ENCODE results near the gene GSG1L.
A peak's percentile ranks its signal among the peaks of the same experiment; 100 is the strongest.

GSG1L gene

DNA sequence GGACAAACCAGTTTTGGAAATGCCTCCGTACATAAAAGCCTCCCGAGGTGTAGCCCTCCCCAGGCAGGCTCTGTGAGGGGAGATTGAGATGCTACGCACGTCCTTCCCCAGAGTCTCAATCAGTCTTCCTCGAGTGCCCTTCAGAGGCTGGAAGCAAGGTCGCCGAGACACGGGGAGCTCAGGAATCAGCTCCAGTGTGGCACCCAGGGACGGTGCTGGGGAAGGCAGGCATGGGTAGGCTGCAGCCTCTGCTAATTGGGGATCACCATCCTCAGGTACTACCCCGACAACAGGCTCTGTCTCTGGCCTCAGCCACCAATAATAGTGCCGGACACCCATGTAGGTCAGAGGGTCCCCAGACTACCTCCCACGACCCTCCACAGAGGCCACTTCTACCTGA, 28.1 kb upstream of the GSG1L start:
- no peak for DNase-seq

DNA sequence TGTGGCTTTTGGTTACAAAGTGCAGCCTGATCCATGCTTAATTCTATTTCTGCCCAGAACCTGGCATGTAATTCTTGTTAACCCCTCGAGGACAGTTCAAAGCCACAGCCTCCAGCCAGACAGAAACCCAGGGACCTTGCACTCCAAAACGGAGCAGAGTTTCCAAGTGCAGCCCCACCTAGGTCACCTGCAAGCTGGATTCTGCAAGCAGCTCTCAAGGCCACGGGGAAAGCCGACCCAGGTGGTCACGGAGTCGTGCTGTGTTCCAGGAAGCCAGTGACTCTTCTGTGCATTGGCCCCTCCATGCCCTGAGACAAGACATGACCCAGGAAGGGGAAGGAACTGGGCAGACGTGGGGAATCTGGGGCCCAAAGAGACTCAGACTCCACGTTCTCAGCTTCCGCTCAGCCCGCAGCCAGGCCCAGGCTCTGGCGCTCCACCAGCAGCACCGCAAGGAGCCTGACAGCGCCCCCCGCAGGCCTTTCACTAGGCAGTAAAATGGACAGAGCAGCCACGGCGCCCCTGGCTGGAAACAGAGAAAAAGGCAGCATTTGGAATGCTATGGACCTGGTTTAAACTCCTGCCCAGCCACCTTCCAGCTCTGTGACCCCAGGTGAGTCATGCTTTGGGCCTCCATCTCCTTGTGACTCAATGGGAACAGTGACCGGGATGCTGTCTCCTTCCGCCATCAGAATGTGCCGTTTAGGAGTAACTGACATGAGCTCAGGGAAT, 27.3 kb upstream of the GSG1L start:
- DNase-seq = no peak

DNA sequence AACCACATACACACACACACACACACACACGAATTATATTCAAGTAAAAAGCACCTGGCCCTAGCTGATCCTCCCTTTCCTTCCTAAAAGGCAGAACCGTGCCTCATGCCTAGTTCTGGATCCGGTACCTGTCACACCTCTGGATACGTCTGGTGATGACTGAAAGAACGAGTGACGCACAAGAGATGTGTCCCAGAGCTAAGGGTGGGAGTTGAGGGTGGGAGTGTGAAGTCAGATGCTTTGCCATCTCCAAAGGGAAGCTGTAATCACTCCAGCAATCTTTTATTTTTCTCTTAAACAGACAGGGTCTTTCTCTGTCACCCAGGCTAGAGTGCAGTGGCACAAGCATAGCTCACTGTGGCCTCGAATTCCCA, 26.5 kb upstream of the GSG1L start:
- DNase-seq = no peak

DNA sequence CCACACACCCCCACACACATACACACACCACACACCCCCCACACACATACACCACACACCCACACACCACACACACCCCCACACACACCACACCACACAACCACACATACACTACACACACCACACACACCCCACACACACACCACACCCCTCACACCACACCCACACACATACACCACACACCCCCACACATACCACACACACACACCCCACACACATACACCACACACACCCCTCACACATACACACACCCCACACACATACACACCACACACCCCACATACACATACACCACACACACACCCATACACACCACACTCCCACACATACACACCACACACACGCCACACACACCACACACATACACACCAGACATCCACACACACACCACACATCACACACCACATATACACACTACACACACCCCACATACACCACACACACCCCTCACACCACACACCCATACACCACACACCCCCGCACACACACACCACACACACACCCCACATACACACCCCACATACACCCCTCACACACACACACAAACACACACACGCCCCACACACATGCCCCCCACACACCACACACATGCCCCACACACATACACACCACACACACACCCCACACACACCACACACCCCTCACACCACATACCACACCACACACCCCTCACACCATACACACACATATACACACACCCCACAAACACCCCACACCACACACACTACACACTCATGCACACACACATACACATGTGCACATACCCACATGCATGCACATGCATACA, 25.9 kb upstream of the GSG1L start:
- peak in 1 of 5 experiments; percentile 37 for DNase-seq

DNA sequence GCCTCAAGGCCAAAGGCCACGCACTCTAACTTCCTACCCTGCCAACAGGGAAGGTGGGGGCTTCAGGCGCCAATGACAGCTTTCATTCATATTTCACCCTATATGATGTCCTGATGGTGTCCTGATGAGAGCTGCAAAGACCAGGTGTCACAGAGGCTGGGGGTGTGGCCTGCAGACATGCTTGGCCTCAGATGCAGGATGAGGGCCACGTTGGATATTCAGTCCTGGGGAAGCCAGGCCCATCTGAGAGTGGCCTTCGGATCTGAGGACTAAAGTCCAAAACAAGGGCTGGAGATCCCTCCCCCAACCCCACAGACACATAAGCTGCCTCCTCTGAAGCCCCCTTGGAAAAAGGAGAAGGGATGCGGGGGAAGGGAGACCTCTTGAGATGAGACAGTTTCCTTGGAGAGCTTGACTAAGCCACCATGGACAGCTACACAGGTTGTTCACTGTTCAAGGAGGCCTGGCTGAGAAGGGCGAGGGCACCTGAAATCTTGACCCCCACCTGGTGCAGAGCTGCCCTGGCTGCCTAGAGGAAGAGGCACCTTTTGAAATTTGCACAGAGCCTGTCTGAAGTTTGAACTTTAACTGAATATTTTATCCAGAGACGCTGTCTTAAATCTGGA, 24.3 kb upstream of the GSG1L start:
- no peak for DNase-seq

- DNase-seq = no peak
These were observed 23.7 kb upstream of the GSG1L start for GRCh38 chr16:28087140-28087660.

DNA sequence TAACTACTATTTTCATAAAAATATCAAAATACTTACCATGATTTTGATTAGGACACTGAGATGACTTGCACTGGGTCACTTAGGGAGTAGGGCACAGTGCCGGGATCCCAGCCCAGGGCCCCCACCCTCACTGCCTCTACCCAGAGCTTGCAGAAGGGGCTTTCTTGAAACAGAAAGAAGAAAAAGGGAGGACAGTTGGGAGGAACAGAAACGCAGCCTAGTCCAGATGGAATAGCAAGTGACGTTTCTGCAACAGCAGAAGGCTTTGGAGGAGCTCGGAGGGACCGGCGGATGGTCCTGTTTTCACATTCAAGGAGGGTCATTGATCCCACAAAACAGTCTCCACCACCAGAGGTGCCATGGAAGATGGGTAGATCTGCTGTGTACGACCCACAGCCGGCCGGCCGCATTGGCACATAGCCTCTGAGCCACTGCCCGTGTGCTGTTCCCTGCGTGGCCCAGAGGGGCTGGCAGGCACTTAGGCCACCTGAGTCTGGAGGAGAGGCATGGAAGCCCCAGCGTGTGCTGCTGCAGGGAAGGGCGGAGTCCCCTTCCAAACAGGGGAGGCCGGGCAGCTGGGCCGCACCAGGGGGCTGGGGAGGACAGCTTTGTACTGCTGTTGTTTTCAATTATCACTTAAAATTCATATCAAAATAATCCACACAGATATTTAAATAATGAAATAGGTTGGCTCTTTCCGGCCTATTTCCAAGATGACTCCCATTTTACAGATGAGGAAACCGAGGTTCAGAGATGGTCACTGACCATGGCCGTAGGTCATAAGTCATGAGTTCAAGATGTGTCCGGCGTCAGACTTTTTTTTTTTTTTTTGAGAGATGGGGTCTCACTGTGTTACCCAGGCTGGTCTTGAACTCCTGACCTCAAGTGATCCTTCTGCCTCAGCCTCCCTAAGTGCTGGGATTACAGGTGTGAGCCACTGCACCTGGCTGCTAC, 22.9 kb upstream of the GSG1L start:
- no peak for DNase-seq

DNA sequence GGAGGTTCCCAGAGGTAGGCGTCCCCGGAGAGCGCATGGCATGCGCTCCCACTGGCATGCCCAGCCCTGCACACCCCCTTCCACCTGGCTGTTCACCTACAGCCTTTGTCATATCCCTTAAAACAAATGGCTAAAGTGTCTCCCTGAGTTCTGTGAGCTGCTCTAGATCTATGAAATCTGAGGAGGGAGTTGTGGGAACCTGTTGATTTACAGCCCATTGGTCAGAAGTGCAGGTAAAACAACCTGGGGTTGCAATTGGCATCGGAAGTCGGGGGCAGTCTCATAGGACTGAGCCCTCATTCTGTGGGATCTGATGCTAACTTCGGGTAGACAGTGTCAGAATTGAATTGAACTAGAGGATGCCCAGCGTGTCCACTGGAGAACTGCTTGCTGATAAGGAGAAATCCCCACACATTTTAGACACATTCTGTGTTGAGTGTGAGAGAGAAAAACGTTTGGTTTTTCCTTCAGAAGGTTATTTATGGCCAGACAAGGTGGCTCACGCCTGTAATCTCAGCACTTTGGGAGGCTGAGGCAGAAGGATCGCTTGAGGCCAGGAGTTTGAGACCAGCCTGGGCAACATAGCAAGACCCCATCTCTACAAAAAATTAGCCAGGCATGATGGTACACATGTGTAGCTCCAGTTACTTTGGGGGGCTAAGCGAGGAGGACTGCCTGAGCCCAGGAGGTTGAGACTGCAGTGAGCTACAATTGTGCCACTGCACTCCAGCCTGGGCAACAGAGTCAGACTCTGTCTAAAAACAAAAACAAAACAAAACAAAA, 22.1 kb upstream of the GSG1L start:
- DNase-seq = no peak

DNA sequence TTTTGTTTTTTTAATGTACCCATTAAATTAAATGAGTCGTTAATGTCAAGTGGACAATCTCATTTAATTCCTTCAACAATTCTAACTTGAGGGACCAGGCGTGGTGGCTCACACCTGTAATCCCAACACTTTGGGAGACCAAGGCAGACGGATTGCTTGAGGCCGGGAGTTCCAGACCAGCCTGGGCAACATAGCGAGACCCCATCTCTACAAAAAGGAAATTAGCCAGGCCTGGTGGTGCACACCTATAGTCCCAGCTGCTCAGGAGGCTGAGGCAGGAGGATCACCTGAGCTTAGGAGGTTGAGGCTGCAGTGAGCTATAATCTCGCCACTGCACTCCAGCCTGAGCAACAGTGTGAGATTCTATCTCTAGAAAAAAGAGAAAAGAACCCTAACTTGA, 20.7 kb upstream of the GSG1L start:
- DNase-seq = no peak

DNA sequence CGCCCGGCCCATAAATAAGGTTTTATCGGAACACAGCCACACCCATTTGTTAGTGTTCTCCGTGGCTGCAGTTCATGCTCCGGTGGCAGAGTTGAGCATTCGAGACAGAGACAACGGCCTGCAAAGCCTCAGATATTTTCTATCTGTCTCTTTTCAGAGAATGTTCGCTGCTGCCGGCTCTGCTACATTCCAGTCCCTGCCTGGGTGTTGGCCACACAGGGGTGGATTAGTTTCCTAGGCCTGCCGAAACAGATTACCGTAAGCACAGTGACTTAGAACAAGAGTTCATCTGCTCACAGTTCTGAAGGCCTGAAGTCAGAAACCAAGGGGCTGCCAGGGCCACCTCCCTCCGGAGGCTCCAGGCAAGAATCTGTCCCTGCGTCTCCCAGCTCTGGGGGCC, 19.1 kb upstream of the GSG1L start:
- DNase-seq = no peak

DNA sequence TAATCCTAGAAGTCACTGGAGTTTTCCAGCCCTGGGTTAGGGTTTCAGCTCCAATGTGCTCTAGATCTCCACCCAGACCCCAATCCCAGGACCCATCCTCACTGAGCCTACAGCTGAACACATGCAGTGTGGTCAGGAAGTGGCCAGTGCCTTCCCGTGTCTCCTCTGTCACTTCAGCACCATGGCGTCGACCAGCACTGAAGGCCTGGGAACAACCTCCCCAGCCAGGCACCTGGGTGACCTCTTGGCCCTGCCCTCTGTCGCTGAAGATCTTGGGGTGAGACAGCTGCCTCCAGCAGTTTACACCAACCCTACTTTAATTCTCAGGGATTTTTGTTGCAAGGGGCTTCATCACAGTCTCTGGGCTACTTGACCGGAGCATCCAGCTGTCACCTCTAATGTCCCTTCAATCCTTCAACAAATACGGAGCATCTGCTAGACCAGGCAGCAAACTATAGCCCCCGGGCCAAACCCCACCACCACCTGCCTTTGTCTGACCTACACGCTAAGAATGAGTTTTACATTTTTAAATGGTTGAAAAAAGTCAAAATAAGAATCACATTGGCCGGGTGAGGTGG, 18.0 kb upstream of the GSG1L start:
- DNase-seq = no peak

- no peak for DNase-seq
These were observed 14.7 kb upstream of the GSG1L start for GRCh38 chr16:28078261-28078660.

DNA sequence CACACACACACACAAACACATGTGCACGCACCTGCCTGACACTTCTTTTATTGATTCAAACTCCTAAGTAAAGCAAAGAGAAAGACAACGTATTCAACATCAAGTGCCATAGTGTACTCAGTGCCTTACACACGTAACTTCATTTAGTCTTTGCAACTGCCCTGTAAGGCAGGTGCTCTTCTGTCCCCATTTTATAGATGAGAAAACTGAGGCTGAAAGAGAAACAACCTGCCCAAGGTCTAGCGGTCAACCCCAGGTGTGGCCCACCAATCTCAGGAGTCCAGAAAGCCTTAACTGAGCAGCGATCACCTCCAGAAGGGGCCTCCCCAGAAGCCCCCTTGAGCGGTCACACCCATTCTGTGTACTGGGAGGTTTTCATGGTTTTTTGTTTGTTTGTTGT, 10.3 kb upstream of the GSG1L start:
- DNase-seq = no peak

DNA sequence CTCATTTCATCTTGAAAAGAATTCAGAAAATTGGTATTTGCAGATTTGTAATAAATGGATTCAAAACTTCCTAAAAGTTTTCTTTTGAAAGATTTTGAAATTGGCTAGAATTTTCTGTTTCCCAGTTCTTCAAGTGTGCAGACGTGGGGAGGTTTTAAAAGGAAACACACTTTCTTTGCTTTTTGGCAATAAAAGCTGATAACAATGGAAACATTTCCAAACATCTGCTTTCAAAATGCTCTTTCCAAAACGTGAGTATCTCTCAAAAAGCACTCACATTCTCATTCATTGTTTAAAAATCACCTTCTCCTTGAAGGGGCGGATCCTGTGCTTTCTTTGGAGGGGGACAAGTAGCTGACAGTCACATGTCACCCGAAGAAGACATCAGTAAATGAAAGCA, 8.6 kb upstream of the GSG1L start:
- DNase-seq = no peak

DNA sequence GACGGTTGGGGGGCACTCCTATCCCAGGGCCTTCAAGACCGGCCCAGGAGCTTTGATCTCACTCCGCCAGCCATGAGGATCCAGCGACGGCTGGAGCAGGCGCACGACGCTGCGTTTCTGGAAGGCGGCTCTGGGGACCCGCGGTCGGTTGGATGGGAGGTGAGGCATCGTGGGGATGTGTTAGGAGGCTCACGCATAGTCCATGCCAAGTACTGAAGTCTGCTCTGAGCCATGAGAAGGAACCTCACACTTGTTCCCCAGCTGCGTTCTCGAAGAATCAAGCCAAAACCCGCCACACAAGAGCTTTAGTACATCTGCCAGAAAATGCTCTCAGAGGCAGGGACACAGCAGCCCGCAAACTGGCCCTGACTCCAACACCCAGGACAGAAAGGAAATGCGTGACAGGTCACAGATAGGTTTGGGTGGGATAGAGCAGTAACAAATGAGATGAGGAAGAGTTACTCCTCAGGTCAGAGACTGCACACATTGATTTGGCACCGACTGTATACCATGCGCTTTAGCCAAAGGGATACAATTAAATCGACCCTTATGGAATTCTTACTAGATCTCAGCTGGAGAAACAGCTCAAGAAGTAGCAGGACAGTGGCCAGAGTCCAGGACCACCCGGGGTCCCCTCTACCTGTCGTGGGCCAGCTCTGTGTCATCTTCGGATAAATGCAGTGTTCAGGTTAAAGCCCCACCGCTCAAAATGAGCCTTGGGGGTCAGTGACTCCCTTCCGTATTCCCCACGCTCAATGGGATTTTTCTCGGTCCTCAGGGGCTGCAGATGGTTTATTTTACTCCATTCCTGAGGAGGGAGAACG, 6.7 kb upstream of the GSG1L start:
- no peak for DNase-seq

- DNase-seq = no peak
These were observed 5.5 kb upstream of the GSG1L start for GRCh38 chr16:28068976-28069375.

DNA sequence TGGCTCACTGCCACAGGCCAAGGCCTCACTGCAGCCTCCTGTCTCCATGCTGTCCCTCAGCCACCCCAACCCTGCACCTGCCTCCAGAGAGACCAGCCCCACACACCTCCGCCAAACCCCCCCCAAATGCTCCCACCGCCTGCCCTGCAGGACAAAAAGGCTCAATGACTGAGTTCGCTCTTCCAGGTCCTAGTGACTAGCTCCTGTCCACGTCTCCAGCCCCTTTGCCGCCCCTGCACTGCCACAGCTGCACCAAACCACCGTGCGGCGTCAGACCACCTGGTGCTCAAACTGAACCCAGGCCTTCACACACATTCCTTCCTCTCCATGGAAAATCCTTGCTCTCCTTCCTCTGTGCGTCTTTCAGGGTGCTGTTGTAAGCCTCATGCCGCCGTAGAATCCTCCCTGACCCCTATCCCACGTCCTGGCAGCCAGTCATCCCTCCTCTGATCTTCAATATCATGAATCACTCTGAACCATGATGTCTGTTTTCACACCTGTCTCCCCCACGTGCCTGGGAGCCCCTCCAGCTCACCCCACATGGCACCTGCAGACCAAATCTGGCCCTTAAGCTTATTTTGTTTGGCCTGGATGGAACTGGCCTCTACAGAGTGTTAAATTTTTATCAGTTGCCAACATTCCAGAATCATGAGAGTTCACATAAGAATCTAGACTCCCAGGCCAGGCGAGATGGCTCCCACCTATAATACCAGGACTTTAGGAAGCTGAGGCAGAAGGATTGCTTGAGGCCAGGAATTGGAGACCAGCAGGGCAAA, 4.3 kb upstream of the GSG1L start:
- DNase-seq = no peak

DNA sequence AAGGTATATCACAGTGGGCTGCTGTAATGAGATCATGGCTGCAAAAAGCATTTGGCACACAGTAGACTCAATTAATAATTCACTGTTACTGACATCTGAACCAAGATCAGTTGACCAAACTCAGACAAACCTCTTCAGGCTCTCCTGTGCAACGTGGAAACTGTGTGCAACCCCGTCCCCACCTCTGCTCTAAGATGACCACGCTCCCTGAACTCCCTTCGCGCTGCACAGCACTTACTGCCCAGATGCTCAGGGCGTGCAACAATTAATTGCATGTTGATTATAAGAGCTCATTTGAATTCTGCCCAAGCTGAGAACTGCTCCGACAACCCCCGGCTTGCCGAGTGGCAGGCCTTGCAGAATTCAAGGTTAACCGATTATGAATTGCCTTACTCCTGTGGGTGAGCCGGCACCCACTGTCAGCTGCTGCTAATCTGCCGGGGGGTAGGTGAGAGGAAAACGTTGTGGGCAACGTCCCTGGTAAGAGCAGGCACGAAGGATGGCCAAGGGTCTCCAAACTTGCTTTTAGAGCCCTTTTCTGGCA, 1.3 kb upstream of the GSG1L start:
- DNase-seq = no peak

DNA sequence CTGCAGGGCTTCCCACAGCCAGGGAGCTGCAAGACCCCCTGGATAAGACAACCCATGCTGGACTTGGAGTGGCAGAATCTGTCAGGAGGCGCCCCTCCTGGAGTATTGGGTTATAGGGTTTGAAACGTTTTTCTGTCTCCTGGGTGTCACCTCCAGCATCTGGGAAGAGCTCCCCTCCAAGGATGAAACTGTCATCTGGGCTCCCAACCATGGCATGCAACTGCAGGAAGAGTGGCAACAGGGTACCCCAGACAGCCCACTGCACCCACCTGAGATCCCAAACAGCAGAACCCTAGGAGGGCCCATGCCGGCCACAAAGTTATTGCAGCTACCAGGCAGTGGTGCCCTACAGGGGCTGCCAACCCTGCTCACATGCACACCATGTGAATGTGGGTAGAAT, 636 bp upstream of the GSG1L start:
- no peak for DNase-seq

All from T-helper 2 cell (primary cell).